NCI-H1930 (cell line): ENCODE data around the gene WDR35.

ENCODE experiments used
- DNase-seq, 2 experiments: peaks; one replicate each; lab custom pipeline; 2025; lab: John Stamatoyannopoulos, UW

WDR35 gene

GRCh38 chr2:19989667-19990415 lies at the start of gene WDR35:
Gene WDR35, minus strand, starts transcription at chr2:19990105. Its CDS starts 90 bp downstream, at chr2:19990015.
- peak; percentile 81 to 89 for DNase-seq

GRCh38 chr2:20037660-20038059 lies 47.8 kb upstream of the WDR35 start:
- DNase-seq, result no peak

GRCh38 chr2:20035955-20036666 lies 46.2 kb upstream of the WDR35 start:
- no peak for DNase-seq

GRCh38 chr2:20034821-20035220 lies 44.9 kb upstream of the WDR35 start:
- DNase-seq, result no peak

GRCh38 chr2:20034218-20034617 lies 44.3 kb upstream of the WDR35 start:
- no peak for DNase-seq

- DNase-seq, result no peak
Observed at GRCh38 chr2:20033322-20033721, 43.4 kb upstream of the WDR35 start.

GRCh38 chr2:20030224-20030623 lies 40.3 kb upstream of the WDR35 start:
- DNase-seq, result no peak

GRCh38 chr2:20027705-20028434 lies 38.0 kb upstream of the WDR35 start:
- DNase-seq, result no peak

GRCh38 chr2:20027260-20027677 lies 37.4 kb upstream of the WDR35 start:
- no peak for DNase-seq

GRCh38 chr2:20025065-20025786 lies 35.3 kb upstream of the WDR35 start:
- no peak for DNase-seq

- no peak for DNase-seq
Observed at GRCh38 chr2:20023688-20024087, 33.8 kb upstream of the WDR35 start.

- no peak for DNase-seq
Observed at GRCh38 chr2:20021405-20022009, 31.6 kb upstream of the WDR35 start.

GRCh38 chr2:20019747-20020146 lies 29.8 kb upstream of the WDR35 start:
- DNase-seq, result no peak

- DNase-seq, result no peak
Observed at GRCh38 chr2:20018601-20019152, 28.8 kb upstream of the WDR35 start.

- DNase-seq, result no peak
Observed at GRCh38 chr2:20016346-20016745, 26.4 kb upstream of the WDR35 start.

- peak; percentile 12 to 23 for DNase-seq
Observed at GRCh38 chr2:20015482-20016083, 25.7 kb upstream of the WDR35 start.

- DNase-seq, result no peak
Observed at GRCh38 chr2:20013126-20013849, 23.4 kb upstream of the WDR35 start.

GRCh38 chr2:20012282-20013125 lies 22.6 kb upstream of the WDR35 start, which contains the start of gene MATN3:
Gene MATN3, minus strand, starts transcription at chr2:20012668. Its CDS starts 37 bp downstream, at chr2:20012631.
- no peak for DNase-seq

GRCh38 chr2:20012032-20012281 lies 22.1 kb upstream of the WDR35 start:
- no peak for DNase-seq
